GM12878 (cell line): ENCODE results near the gene OR10R2. TPM values are rescaled to one million over a fixed set of nuclear protein-coding genes. Genes with fewer than 3 reads are reported as not detected.
"Not testable (repeated sequence)": the region's sequence is repeated elsewhere in the genome, so short reads cannot be mapped to it uniquely, and the experiment has no call there.

Source experiments
- ATAC-seq: fragments of 200-7000 bp; cut with Tn5 transposase; 3 replicates; pipeline ENCODE4 v1.9.1; 2020; ENCODE audit warnings: mild to moderate bottlenecking, moderate library complexity
- BruUV-seq: library from RNA; stranded (reverse); fragments of 400-500 nt; replicated peaks from 2 replicates; lab custom pipeline; 2021; lab: Mats Ljungman, UMichigan
- CTCF ChIA-PET: fragments of 300-600 bp; sonication (Branson Sonifier 250); formaldehyde crosslinking; extraction: SDS; loops from one replicate; lab custom pipeline; 2021; ENCODE audit warnings: inconsistent platforms; lab: Yijun Ruan, JAX
- POLR2A ChIA-PET: fragments of 350-600 bp; formaldehyde crosslinking; extraction: SDS; loops from one replicate; lab custom pipeline; 2021; ENCODE audit warnings: inconsistent platforms; lab: Charles Lee
- RAD21 ChIA-PET: fragments of 300-600 bp; sonication (Branson Sonifier 250); formaldehyde crosslinking; loops from one replicate; lab custom pipeline; 2023; ENCODE audit warnings: antibody characterized with exemption; ENCODE audit not compliant: unreplicated experiment; lab: Charles Lee
- SMC1A ChIA-PET: fragments of 300-600 bp; sonication (Branson Sonifier 250); formaldehyde crosslinking; loops from one replicate; lab custom pipeline; 2023; ENCODE audit not compliant: unreplicated experiment, uncharacterized antibody; lab: Charles Lee
- DNase-seq: peaks from one replicate; pipeline ENCODE4 v3.0.0-alpha.2; 2011; ENCODE audit warnings: low read depth, low spot score
- FAIRE-seq: peaks from 3 replicates; lab custom pipeline; 2011; peaks lifted over from hg19 to GRCh38; lab: Jason Lieb, UNC
- H2AFZ ChIP-seq: 2 replicates; pipeline ENCODE4 v1.6.0; 2011; ENCODE audit warnings: low read depth, low read length, control low read depth; ENCODE audit not compliant: control insufficient read depth
- H3K27ac ChIP-seq: 2 replicates; pipeline ENCODE4 v1.5.1; 2011; ENCODE audit warnings: control low read depth; ENCODE audit not compliant: control insufficient read depth, insufficient read depth
- H3K27me3 ChIP-seq, 2 experiments: replicated peaks in 1 of 2; 2 replicates each; pipeline versions ENCODE4 v1.6.0 to v1.6.1; 2011; ENCODE audit warnings: low read length in 1 of 2; ENCODE audit not compliant: control insufficient read depth in 2 of 2, insufficient read depth in 2 of 2
- H3K36me3 ChIP-seq, 2 experiments: 2 replicates each; pipeline ENCODE4 v1.5.1; 2011; ENCODE audit warnings: low read length in 1 of 2; ENCODE audit not compliant: control insufficient read depth in 2 of 2, insufficient read depth in 2 of 2
- H3K4me1 ChIP-seq: 2 replicates; pipeline ENCODE4 v1.6.1; 2011; ENCODE audit warnings: mild to moderate bottlenecking, low read length, moderate library complexity, mixed read lengths; ENCODE audit not compliant: control insufficient read depth, insufficient read depth
- H3K4me2 ChIP-seq: 2 replicates; pipeline ENCODE4 v1.6.0; 2011; ENCODE audit warnings: control low read depth; ENCODE audit not compliant: control insufficient read depth, insufficient read depth
- H3K4me3 ChIP-seq: fragments of 200-600 bp; sonication (generic); 2 replicates; pipeline ENCODE4 v1.5.1; 2016
- H3K79me2 ChIP-seq: 2 replicates; pipeline ENCODE4 v1.6.0; 2011; ENCODE audit warnings: low read length; ENCODE audit not compliant: control insufficient read depth, insufficient read depth
- H3K9ac ChIP-seq: 2 replicates; pipeline ENCODE4 v1.8.0; 2011; ENCODE audit warnings: low read length, control low read depth, mixed read lengths; ENCODE audit not compliant: control insufficient read depth, insufficient read depth
- H3K9me3 ChIP-seq: replicated peaks from 3 replicates; pipeline ENCODE4 v1.5.1; 2011; ENCODE audit warnings: mild to moderate bottlenecking, low read length; ENCODE audit not compliant: control insufficient read depth, insufficient read depth
- H4K20me1 ChIP-seq: 2 replicates; pipeline ENCODE4 v1.6.0; 2011; ENCODE audit not compliant: control insufficient read depth, insufficient read depth
- IKZF2 ChIP-seq, 2 experiments: fragments of 450-650 bp; IDR thresholded peaks; 2 replicates each; pipeline ENCODE4 v1.6.1; 2017; ENCODE audit warnings: mild to moderate bottlenecking in 2 of 2, moderate library complexity in 2 of 2
- WGBS: methylation state at CpG from one replicate; pipeline ENCODE4 v1.1.6; 2016; ENCODE audit warnings: low lambda C conversion rate; ENCODE audit not compliant: insufficient replicate concordance, insufficient coverage; ENCODE audit errors: missing lambda C conversion rate; 5-methylcytosine and 5-hydroxymethylcytosine counted together
- in situ Hi-C: fragments of 300-500 bp; cut with MboI; formaldehyde crosslinking; loops from 9 replicates; pipeline ENCODE4 v1.14.3; 2018; ENCODE audit warnings: mixed read lengths
- intact Hi-C: fragments of 100-400 bp; cut with micrococcal nuclease; formaldehyde crosslinking; loops from one replicate; pipeline ENCODE4 v1.14.2; 2022; ENCODE audit not compliant: unreplicated experiment
- polyA plus RNA-seq, 11 experiments: library from polyadenylated mRNA; depleted of rRNA in 4 of 11; unstranded in 6 of 11; stranded (reverse) in 5 of 11; fragments of >200 nt; fragmentation: Nextera tagmentation in 4 of 11; fragmentation: Illumina TruSeq in 1 of 11; extraction: Ambion mirVana in 4 of 11; extraction: Trizol in 1 of 11; gene quantifications; 1 replicate in 1 of 11; 2 replicates in 10 of 11; pipeline versions ENCODE4 v1.2.1 to v1.2.3, GENCODE V29; 2011 to 2016; ENCODE audit warnings: inconsistent platforms in 2 of 11, missing spikeins in 2 of 11, low read depth in 1 of 11
- total RNA-seq, 4 experiments: library from RNA; depleted of rRNA in 3 of 4; stranded (reverse); fragments of >200 nt in 3 of 4; fragmentation: Illumina TruSeq in 1 of 4; extraction: Trizol in 1 of 4; gene quantifications; 2 replicates each; pipeline versions ENCODE4 v1.2.1 to v1.2.3, GENCODE V29; 2013 to 2021

The OR10R2 gene
- total and polyA plus RNA-seq, 10 of the 15 experiments (the other 5 are each of a cell fraction or from before 2014, with no cell fraction given): not detected

DNA sequence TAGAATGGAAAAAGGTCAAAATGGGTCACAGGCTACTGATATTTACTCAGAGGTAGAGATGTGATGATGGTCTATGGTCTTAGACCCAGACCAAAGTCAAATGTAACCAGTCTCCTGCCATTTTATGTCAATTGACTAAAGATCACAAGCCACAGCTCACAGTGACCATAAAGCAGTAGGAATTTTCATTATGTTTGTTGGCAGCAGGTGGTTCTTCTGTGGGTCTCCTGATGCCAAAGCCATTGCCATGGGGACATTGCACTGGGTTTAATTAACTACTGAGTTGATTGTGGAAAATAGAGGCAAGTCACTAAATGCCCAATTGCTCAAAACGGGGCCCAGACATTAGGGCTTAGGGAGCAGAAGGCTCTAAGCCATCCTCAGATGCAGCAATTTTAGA is 45.9 kb upstream of the OR10R2 start, which contains the start of gene OR10K2:
Gene OR10K2 (minus strand): TSS at position 101 of the 400 bp plus-strand sequence. CDS start 5,371 bp downstream, outside the sequence.
- no peaks in the 10 kb centered on the region for H3K27me3 ChIP-seq
- no peaks in the 10 kb centered on the region for H4K20me1 ChIP-seq
- ChIA-PET SMC1A (no interaction called here), RAD21 (no interaction called here), POLR2A (no interaction called here), CTCF (interaction anchor here (0.7 kb wide), 1 partner anchor 368 kb away, joined by 3 read pairs; no protein-coding TSS in a partner anchor)
- no peaks in the 10 kb centered on the region for H3K9me3 ChIP-seq
- H3K9ac ChIP-seq: no peak within 1 kb of the TSS
- H3K36me3 ChIP-seq: no peaks in the 10 kb centered on the region
- no peak for DNase-seq
- no TSS peak for BruUV-seq
- TF ChIP-seq IKZF2 (IDR thresholded peaks at IDR 0.05): no peak
- FAIRE-seq: no peak
- H3K4me3 ChIP-seq: no peak within 1 kb of the TSS
- H2AFZ ChIP-seq: no peak within 1 kb of the TSS
- H3K79me2 ChIP-seq: no peaks in the 10 kb centered on the region
- intact Hi-C loops (no loop called here), in situ Hi-C loops (no loop called here)
- no peak for ATAC-seq
- 5% methylated on average over 1 of the region's 1 CpG for WGBS
- H3K4me1 ChIP-seq: no peaks in the 10 kb centered on the region
- no peak within 1 kb of the TSS for H3K27ac ChIP-seq
- H3K4me2 ChIP-seq: no peak within 1 kb of the TSS

DNA sequence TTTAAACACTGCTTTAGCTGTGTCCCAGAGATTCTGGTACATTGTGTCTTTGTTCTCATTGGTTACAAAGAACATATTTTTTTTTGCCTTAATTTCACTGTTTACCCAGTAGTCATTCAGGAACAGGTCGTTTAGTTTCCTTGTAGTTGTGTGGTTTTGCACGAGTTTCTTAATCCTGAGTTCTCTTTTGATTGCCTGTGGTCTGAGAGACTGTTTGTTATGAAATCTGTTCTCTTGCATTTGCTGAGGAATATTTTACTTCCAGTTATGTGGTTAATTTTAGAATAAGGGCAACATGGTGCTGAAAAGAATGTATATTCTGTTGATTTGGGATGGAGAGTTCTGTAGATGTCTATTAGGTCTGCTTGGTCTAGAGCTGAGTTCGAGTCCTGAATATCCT is 41.9 kb upstream of the OR10R2 start:
- H3K79me2 ChIP-seq, H3K9me3 ChIP-seq, H3K27me3 ChIP-seq, in situ Hi-C loops, CTCF ChIA-PET, intact Hi-C loops, H2AFZ ChIP-seq, RAD21 ChIA-PET, H3K27ac ChIP-seq, BruUV-seq, FAIRE-seq, SMC1A ChIA-PET, H3K9ac ChIP-seq, ATAC-seq, H3K4me2 ChIP-seq, H3K4me3 ChIP-seq, H3K36me3 ChIP-seq, H3K4me1 ChIP-seq, H4K20me1 ChIP-seq, DNase-seq, POLR2A ChIA-PET: not testable (repeated sequence)
- 0% methylated on average over 3 of the region's 3 CpGs for WGBS
